Thyroid gland (tissue), 4 donors: ENCODE data around the gene SMURF2.

ENCODE experiments used
- POLR2A ChIP-seq, 2 donors: fragments of 450-650 bp; IDR thresholded peaks; one replicate each; pipeline ENCODE4 v1.6.1; 2017; ENCODE audit warnings: antibody characterized with exemption in 2 of 2, mild to moderate bottlenecking in 2 of 2, moderate library complexity in 1 of 2
- TF ChIP-seq, protein P1 (sequence below), 6 experiments: fragments of 200-600 bp in 3 of 6; fragments of 450-650 bp in 3 of 6; sonication (generic) in 3 of 6; IDR thresholded peaks; one replicate each; pipeline ENCODE4 v1.5.1; 2016 to 2019; ENCODE audit warnings: antibody characterized with exemption in 6 of 6, mild to moderate bottlenecking in 2 of 6, inconsistent platforms in 1 of 6, moderate library complexity in 1 of 6

- TF ChIP-seq, protein P1, sequence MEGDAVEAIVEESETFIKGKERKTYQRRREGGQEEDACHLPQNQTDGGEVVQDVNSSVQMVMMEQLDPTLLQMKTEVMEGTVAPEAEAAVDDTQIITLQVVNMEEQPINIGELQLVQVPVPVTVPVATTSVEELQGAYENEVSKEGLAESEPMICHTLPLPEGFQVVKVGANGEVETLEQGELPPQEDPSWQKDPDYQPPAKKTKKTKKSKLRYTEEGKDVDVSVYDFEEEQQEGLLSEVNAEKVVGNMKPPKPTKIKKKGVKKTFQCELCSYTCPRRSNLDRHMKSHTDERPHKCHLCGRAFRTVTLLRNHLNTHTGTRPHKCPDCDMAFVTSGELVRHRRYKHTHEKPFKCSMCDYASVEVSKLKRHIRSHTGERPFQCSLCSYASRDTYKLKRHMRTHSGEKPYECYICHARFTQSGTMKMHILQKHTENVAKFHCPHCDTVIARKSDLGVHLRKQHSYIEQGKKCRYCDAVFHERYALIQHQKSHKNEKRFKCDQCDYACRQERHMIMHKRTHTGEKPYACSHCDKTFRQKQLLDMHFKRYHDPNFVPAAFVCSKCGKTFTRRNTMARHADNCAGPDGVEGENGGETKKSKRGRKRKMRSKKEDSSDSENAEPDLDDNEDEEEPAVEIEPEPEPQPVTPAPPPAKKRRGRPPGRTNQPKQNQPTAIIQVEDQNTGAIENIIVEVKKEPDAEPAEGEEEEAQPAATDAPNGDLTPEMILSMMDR (IDR thresholded peaks at IDR 0.05) = no peak
- TF ChIP-seq POLR2A (IDR thresholded peaks at IDR 0.05) = no peak
Measured at GRCh38 chr17:64687961-64688360, 25.9 kb upstream of the SMURF2 start.
